Measurements from ENCODE around the gene USP13.
A peak's percentile ranks its signal among the peaks of the same experiment; 100 is the strongest.
"Not testable (repeated sequence)": the region's sequence is repeated elsewhere in the genome, so short reads cannot be mapped to it uniquely, and the experiment has no call there.

Gene USP13

DNA sequence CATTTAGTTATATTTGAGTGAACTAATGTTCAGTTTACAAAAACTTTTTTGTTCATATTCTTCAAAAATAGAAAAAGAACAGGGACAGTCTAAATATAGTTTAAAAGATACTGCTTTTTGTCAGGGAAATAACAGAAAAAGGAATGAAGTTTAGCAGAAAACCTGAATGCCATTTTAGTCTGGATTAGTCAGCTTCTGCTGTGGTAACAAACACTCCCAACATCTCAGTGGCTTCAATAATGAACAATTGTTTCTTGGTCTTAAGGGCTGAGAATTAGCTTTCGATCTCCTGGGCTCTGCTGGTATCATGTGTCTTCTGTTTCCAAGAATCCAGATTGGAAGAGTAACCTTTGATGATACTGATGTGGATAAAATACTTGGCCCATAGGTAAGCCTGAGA, 12.4 kb upstream of the USP13 start:
- Histone ChIP-seq H3K9me3 (ENCODE audit: insufficient read depth, low read length) (no peaks in the 10 kb centered on the region), H3K4me1 (ENCODE audit: low read length) (peaks cover 13% of the 10 kb centered on the region), H3K36me3 (replicated peaks; ENCODE audit: low read depth, low read length) (no peaks in the 10 kb centered on the region), H3K79me2 (ENCODE audit: low read length) (no peaks in the 10 kb centered on the region), H3K27ac (ENCODE audit: low read length) (no peak overlapping the region), H3K9ac (ENCODE audit: low read length) (no peak overlapping the region), H3K27me3 (ENCODE audit: low read depth, low read length) (no peaks in the 10 kb centered on the region), H2AFZ (ENCODE audit: low read depth, low read length) (no peak overlapping the region), H4K20me1 (ENCODE audit: insufficient read depth, low read length) (no peaks in the 10 kb centered on the region), H3K4me3 (ENCODE audit: low read length) (no peak overlapping the region), H3K4me2 (ENCODE audit: low read length) (no peak overlapping the region)
- TF ChIP-seq, protein P1, sequence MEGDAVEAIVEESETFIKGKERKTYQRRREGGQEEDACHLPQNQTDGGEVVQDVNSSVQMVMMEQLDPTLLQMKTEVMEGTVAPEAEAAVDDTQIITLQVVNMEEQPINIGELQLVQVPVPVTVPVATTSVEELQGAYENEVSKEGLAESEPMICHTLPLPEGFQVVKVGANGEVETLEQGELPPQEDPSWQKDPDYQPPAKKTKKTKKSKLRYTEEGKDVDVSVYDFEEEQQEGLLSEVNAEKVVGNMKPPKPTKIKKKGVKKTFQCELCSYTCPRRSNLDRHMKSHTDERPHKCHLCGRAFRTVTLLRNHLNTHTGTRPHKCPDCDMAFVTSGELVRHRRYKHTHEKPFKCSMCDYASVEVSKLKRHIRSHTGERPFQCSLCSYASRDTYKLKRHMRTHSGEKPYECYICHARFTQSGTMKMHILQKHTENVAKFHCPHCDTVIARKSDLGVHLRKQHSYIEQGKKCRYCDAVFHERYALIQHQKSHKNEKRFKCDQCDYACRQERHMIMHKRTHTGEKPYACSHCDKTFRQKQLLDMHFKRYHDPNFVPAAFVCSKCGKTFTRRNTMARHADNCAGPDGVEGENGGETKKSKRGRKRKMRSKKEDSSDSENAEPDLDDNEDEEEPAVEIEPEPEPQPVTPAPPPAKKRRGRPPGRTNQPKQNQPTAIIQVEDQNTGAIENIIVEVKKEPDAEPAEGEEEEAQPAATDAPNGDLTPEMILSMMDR (IDR thresholded peaks at IDR 0.05; ENCODE audit: low read depth, low read length) = no peak
- TF ChIP-seq EZH2phosphoT487 (IDR thresholded peaks at IDR 0.05; ENCODE audit: low read depth) = no peak

DNA sequence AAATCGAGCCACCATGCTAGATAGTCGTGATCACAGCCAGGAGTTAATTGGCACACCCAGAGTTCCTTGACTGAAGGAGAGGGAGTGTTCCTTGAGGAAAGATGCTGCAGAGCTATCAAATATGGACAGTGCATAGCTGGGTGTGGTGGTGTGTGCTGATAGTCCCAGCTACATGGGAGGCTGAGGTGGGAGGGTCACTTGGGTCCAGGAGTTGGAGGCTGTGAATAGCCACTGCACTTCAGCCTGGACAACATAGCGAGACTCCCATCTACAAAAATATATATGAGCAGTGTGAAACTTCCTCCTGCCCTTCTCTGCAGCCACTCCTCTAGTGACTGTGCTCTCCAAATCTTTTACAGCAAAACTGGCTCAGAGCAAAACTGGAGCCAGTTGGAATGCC, 10.0 kb upstream of the USP13 start:
- TF ChIP-seq, protein P1 (IDR thresholded peaks at IDR 0.05; ENCODE audit: low read depth, low read length) = no peak
- no peak for TF ChIP-seq EZH2phosphoT487 (IDR thresholded peaks at IDR 0.05; ENCODE audit: low read depth)
- Histone ChIP-seq H3K9me3 (ENCODE audit: insufficient read depth, low read length) (no peaks in the 10 kb centered on the region), H2AFZ (ENCODE audit: low read depth, low read length) (no peak overlapping the region), H3K27me3 (ENCODE audit: low read depth, low read length) (no peaks in the 10 kb centered on the region), H3K4me2 (ENCODE audit: low read length) (no peak overlapping the region), H3K4me3 (ENCODE audit: low read length) (no peak overlapping the region), H3K27ac (ENCODE audit: low read length) (no peak overlapping the region), H3K79me2 (ENCODE audit: low read length) (no peaks in the 10 kb centered on the region), H3K36me3 (replicated peaks; ENCODE audit: low read depth, low read length) (no peaks in the 10 kb centered on the region), H3K9ac (ENCODE audit: low read length) (no peak overlapping the region), H3K4me1 (ENCODE audit: low read length) (peaks cover 13% of the 10 kb centered on the region), H4K20me1 (ENCODE audit: insufficient read depth, low read length) (no peaks in the 10 kb centered on the region)

DNA sequence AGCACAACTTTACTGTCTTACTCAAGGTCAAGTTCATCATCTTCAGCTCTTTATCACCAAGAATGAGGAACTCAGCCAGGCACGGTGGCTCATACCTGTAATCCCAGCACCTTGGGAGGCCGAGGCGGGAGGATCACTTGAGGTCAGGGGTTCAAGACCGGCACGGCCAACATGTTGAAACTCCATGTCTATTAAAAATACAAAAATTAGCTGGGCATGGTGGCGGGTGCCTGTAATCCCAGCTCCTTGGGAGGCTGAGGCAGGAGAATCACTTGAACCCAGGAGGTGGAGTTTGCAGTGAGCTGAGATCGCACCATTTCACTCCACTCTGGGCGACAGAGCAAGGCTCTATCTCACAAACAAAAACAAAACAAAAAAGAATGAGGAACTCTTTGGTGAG, 9.0 kb upstream of the USP13 start:
- Histone ChIP-seq H3K4me1 (ENCODE audit: low read length) (peaks cover 13% of the 10 kb centered on the region), H3K4me2 (ENCODE audit: low read length) (peak overlapping the region; percentile 13), H2AFZ (ENCODE audit: low read depth, low read length) (peak overlapping the region; percentile 41; the same call in 1 of the 2 replicates), H3K27ac (ENCODE audit: low read length) (peak overlapping the region; percentile 42; the same call in 1 of the 2 replicates)
- H3K4me3 ChIP-seq (ENCODE audit: low read length); H3K27me3 ChIP-seq (ENCODE audit: low read depth, low read length); H3K9me3 ChIP-seq (ENCODE audit: insufficient read depth, low read length); H4K20me1 ChIP-seq (ENCODE audit: insufficient read depth, low read length); H3K79me2 ChIP-seq (ENCODE audit: low read length); H3K36me3 ChIP-seq (replicated peaks; ENCODE audit: low read depth, low read length); H3K9ac ChIP-seq (ENCODE audit: low read length): not testable (repeated sequence)

- H3K4me3 ChIP-seq (ENCODE audit: low read length) = no peak overlapping the region
- no peak overlapping the region for H2AFZ ChIP-seq (ENCODE audit: low read depth, low read length)
- H3K27me3 ChIP-seq (ENCODE audit: low read depth, low read length) = no peaks in the 10 kb centered on the region
- H3K4me1 ChIP-seq (ENCODE audit: low read length) = peaks cover 16% of the 10 kb centered on the region
- H3K4me2 ChIP-seq (ENCODE audit: low read length) = no peak overlapping the region
- no peaks in the 10 kb centered on the region for H4K20me1 ChIP-seq (ENCODE audit: insufficient read depth, low read length)
- H3K36me3 ChIP-seq (replicated peaks; ENCODE audit: low read depth, low read length) = no peaks in the 10 kb centered on the region
- H3K79me2 ChIP-seq (ENCODE audit: low read length) = no peaks in the 10 kb centered on the region
- no peak overlapping the region for H3K27ac ChIP-seq (ENCODE audit: low read length)
- H3K9ac ChIP-seq (ENCODE audit: low read length) = no peak overlapping the region
- TF ChIP-seq, protein P1 (IDR thresholded peaks at IDR 0.05; ENCODE audit: low read depth, low read length) = no peak
- no peak for TF ChIP-seq EZH2phosphoT487 (IDR thresholded peaks at IDR 0.05; ENCODE audit: low read depth)
- no peaks in the 10 kb centered on the region for H3K9me3 ChIP-seq (ENCODE audit: insufficient read depth, low read length)
Observed at GRCh38 chr3:179646177-179646576, 6.7 kb upstream of the USP13 start.

Measured in OCI-LY3 (cell line).